Measurements from ENCODE around the gene PTPRN. TPM values are rescaled to one million over a fixed set of nuclear protein-coding genes. Genes with fewer than 3 reads are reported as not detected.

The PTPRN gene
- total and polyA plus RNA-seq, 9 of the 15 experiments (the other 6 are each of a cell fraction or from before 2014, with no cell fraction given): 0.15 to 2.4 (median 0.43) TPM; not detected in 1

- TF ChIP-seq TARDBP (IDR thresholded peaks at IDR 0.05) (peak; percentile 93), CREB1 (IDR thresholded peaks at IDR 0.05) (peak; percentile 96), CREB1 (CRISPR knock-in tag; IDR thresholded peaks at IDR 0.05) (peak; percentile 91), SMC3 (conservative IDR thresholded peaks at IDR 0.05; ENCODE audit: insufficient read depth, low read depth, low read length) (peak; percentile 30), HDAC6 (IDR thresholded peaks at IDR 0.05; ENCODE audit: low read depth, low read length) (no peak), PCBP2 (IDR thresholded peaks at IDR 0.05; ENCODE audit: low read depth, low read length, poor library complexity, severe bottlenecking) (no peak), ZNF584 (CRISPR knock-in tag; IDR thresholded peaks at IDR 0.05; ENCODE audit: low read depth) (peak; percentile 98), FUS (optimal IDR thresholded peaks at IDR 0.05; ENCODE audit: low read depth, low read length) (peak; percentile 45), UBTF (IDR thresholded peaks at IDR 0.05; ENCODE audit: borderline replicate concordance in 1 of 2, low read depth in 2 of 2, low read length in 2 of 2) (peak; percentile 88 to 98; a peak in 3 of 4 replicates), ZNF436 (CRISPR knock-in tag; IDR thresholded peaks at IDR 0.05) (no peak), NONO (IDR thresholded peaks at IDR 0.05; ENCODE audit: low read depth in 2 of 2, low read length in 1 of 2) (peak in 1 of 2 experiments; percentile 93; a peak in 2 of 4 replicates), KDM4B (IDR thresholded peaks at IDR 0.05; ENCODE audit: borderline replicate concordance in 2 of 2, low read depth in 1 of 2) (no peak), SRSF3 (IDR thresholded peaks at IDR 0.05; ENCODE audit: insufficient read depth, low read length) (no peak), ZBTB17 (CRISPR knock-in tag; IDR thresholded peaks at IDR 0.05) (peak; percentile 70; the same call in 1 of the 2 replicates), TAF9B (IDR thresholded peaks at IDR 0.05; ENCODE audit: partially characterized antibody) (peak; percentile 97), TAL1 (IDR thresholded peaks at IDR 0.05) (peak; percentile 98), SMARCC2 (IDR thresholded peaks at IDR 0.05; ENCODE audit: low read depth) (peak; percentile 86; the same call in 1 of the 2 replicates), NCOA2 (IDR thresholded peaks at IDR 0.05; ENCODE audit: partially characterized antibody in 2 of 2) (peak in 1 of 2 experiments; percentile 75), NBN (IDR thresholded peaks at IDR 0.05; ENCODE audit: low read depth) (peak; percentile 86), MYNN (IDR thresholded peaks at IDR 0.05) (peak; percentile 70), MYNN (CRISPR knock-in tag; IDR thresholded peaks at IDR 0.05) (no peak), CXXC5 (CRISPR knock-in tag; IDR thresholded peaks at IDR 0.05) (peak; percentile 98), TAF1 (IDR thresholded peaks at IDR 0.05; ENCODE audit: control insufficient read depth, extremely low read depth, insufficient read depth, low read length, severe bottlenecking) (peak; percentile 51)
- TF ChIP-seq, protein P1, sequence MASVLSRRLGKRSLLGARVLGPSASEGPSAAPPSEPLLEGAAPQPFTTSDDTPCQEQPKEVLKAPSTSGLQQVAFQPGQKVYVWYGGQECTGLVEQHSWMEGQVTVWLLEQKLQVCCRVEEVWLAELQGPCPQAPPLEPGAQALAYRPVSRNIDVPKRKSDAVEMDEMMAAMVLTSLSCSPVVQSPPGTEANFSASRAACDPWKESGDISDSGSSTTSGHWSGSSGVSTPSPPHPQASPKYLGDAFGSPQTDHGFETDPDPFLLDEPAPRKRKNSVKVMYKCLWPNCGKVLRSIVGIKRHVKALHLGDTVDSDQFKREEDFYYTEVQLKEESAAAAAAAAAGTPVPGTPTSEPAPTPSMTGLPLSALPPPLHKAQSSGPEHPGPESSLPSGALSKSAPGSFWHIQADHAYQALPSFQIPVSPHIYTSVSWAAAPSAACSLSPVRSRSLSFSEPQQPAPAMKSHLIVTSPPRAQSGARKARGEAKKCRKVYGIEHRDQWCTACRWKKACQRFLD (CRISPR knock-in tag; IDR thresholded peaks at IDR 0.05): peak; percentile 99
Observed at GRCh38 chr2:219279151-219279915, 29.9 kb downstream of the PTPRN start, which contains the start of gene DNAJB2 (continued).
